ENCODE results near the gene CHMP2B. TPM values are rescaled to one million over a fixed set of nuclear protein-coding genes. Genes with fewer than 3 reads are reported as not detected.

CHMP2B gene
- total RNA-seq, 3 donors from 2014 or later: 32.0 to 42.6 (median 32.4) TPM

DNA sequence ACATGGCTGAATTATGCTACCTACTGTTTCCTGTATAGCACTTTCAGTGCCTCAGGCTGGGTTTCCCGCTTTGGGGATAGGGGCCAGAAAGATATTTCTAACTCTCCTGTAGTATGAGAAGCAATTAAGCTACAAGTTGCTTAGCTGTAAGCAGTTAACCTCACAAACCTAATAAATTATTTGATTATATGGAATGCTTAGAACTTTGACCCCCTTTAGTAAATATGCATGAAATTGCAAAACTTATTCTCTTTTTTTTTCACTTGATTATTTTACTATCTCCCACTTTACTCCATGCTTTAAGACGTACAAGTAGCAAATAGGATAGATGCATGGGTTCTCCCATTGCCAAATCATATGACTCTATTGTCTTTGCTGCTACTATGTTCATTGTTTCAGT, 27.5 kb upstream of the CHMP2B start:
- intact Hi-C loops (cut with DNase I; ENCODE audit: low total_unique reads): no loop called here
- TF ChIP-seq POLR2AphosphoS5 (IDR thresholded peaks at IDR 0.05): no peak
- TF ChIP-seq CTCF (IDR thresholded peaks at IDR 0.05): no peak
- TF ChIP-seq POLR2A (IDR thresholded peaks at IDR 0.05): no peak
- Histone ChIP-seq H3K4me3 (no peak overlapping the region), H3K9me3 (no peaks in the 10 kb centered on the region), H3K27ac (no peak overlapping the region), H3K4me1 (no peaks in the 10 kb centered on the region), H3K36me3 (no peaks in the 10 kb centered on the region), H3K27me3 (no peaks in the 10 kb centered on the region)
- DNase-seq (ENCODE audit: low spot score in 2 of 2): no peak

DNA sequence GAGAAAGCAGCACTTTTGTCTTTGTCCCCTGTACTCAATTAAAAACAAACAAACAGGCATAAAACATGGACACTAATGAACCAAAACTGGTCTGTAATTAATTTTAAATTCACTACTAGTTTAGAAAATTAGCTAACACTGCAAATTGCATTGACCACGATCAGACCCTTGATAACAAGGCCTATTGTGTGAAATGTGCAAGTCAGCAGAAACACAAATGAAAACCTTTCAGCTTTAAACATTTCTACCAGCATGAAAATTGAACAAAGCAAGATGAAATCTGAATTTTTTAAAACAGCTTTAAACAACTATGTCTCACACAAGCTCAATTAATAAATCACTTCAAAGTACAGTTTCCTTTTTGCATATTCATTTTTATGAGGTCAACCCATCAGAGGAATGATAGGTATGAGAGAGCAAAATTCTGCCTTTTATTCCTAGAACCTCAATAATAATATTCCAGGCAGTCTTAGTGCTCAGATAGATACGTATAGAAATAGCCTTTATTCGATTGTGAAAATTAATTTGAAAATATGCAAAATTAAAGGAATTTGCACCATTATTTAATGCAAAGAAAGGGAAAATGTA, 27.0 kb upstream of the CHMP2B start:
- intact Hi-C loops (cut with DNase I; ENCODE audit: low total_unique reads): no loop called here
- Histone ChIP-seq H3K4me3 (no peak overlapping the region), H3K4me1 (no peaks in the 10 kb centered on the region), H3K27me3 (no peaks in the 10 kb centered on the region), H3K27ac (no peak overlapping the region), H3K36me3 (no peaks in the 10 kb centered on the region), H3K9me3 (no peaks in the 10 kb centered on the region)
- no peak for TF ChIP-seq POLR2A (IDR thresholded peaks at IDR 0.05)
- TF ChIP-seq CTCF (IDR thresholded peaks at IDR 0.05): no peak
- no peak for TF ChIP-seq POLR2AphosphoS5 (IDR thresholded peaks at IDR 0.05)
- no peak for DNase-seq (ENCODE audit: low spot score in 2 of 2)

- H3K4me1 ChIP-seq: no peaks in the 10 kb centered on the region
- no peaks in the 10 kb centered on the region for H3K36me3 ChIP-seq
- intact Hi-C loops (cut with DNase I; ENCODE audit: low total_unique reads): no loop called here
- H3K27ac ChIP-seq: no peak overlapping the region
- H3K9me3 ChIP-seq: no peaks in the 10 kb centered on the region
- no peak for TF ChIP-seq POLR2A (IDR thresholded peaks at IDR 0.05)
- DNase-seq (ENCODE audit: low spot score in 2 of 2): no peak
- no peak overlapping the region for H3K4me3 ChIP-seq
- no peaks in the 10 kb centered on the region for H3K27me3 ChIP-seq
Observed at GRCh38 chr3:87201727-87202126, 25.4 kb upstream of the CHMP2B start.

DNA sequence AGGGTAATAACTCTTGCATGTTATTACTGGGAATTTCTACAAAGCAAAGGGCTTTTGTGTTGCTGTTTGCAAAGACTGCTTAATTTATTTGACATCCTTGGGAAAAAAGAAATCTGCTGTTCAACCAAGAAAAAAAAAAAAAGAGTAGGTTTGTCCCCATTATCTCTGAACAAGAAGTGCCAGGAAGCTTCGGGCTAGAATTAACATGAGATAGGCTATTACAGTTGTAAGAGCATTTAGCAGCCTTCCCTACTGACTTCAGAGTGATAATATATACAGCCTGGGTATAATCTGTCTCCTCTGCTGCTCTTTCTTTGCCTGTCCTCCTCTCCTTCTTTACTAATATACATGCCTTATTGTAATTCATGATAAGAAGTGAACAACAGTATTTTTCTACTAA, 23.3 kb upstream of the CHMP2B start:
- no peaks in the 10 kb centered on the region for H3K9me3 ChIP-seq
- intact Hi-C loops (cut with DNase I; ENCODE audit: low total_unique reads): no loop called here
- no peaks in the 10 kb centered on the region for H3K36me3 ChIP-seq
- DNase-seq (ENCODE audit: low spot score in 2 of 2): no peak
- H3K4me3 ChIP-seq: no peak overlapping the region
- H3K27me3 ChIP-seq: no peaks in the 10 kb centered on the region
- H3K4me1 ChIP-seq: no peaks in the 10 kb centered on the region
- no peak for TF ChIP-seq POLR2AphosphoS5 (IDR thresholded peaks at IDR 0.05)
- TF ChIP-seq POLR2A (IDR thresholded peaks at IDR 0.05): no peak
- no peak for TF ChIP-seq CTCF (IDR thresholded peaks at IDR 0.05)
- no peak overlapping the region for H3K27ac ChIP-seq

- H3K27me3 ChIP-seq: no peaks in the 10 kb centered on the region
- no peaks in the 10 kb centered on the region for H3K9me3 ChIP-seq
- no peak overlapping the region for H3K27ac ChIP-seq
- DNase-seq (ENCODE audit: low spot score in 2 of 2): no peak
- intact Hi-C loops (cut with DNase I; ENCODE audit: low total_unique reads): no loop called here
- TF ChIP-seq CTCF (IDR thresholded peaks at IDR 0.05) (no peak), POLR2AphosphoS5 (IDR thresholded peaks at IDR 0.05) (no peak), POLR2A (IDR thresholded peaks at IDR 0.05) (no peak)
- no peaks in the 10 kb centered on the region for H3K4me1 ChIP-seq
- no peaks in the 10 kb centered on the region for H3K36me3 ChIP-seq
- no peak overlapping the region for H3K4me3 ChIP-seq
Observed at GRCh38 chr3:87206070-87206469, 21.0 kb upstream of the CHMP2B start.

GRCh38 chr3:87206635-87207034, 20.5 kb upstream of the CHMP2B start:
- TF ChIP-seq POLR2A (IDR thresholded peaks at IDR 0.05): no peak
- TF ChIP-seq POLR2AphosphoS5 (IDR thresholded peaks at IDR 0.05): no peak
- TF ChIP-seq CTCF (IDR thresholded peaks at IDR 0.05): no peak
- no peaks in the 10 kb centered on the region for H3K4me1 ChIP-seq
- intact Hi-C loops (cut with DNase I; ENCODE audit: low total_unique reads): no loop called here

More at GRCh38 chr3:87206635-87207034, 20.5 kb upstream of the CHMP2B start:
- Histone ChIP-seq H3K36me3 (no peaks in the 10 kb centered on the region), H3K9me3 (no peaks in the 10 kb centered on the region), H3K27ac (no peak overlapping the region), H3K4me3 (no peak overlapping the region), H3K27me3 (no peaks in the 10 kb centered on the region)
- no peak for DNase-seq (ENCODE audit: low spot score in 2 of 2)
